Esophagus muscularis mucosa (tissue), 4 donors: ENCODE data around the gene SLC45A1. TPM values are rescaled to one million over a fixed set of nuclear protein-coding genes. Genes with fewer than 3 reads are reported as not detected.

Source experiments
- DNase-seq: peaks from one replicate; pipeline ENCODE4 v3.0.0-alpha.2; 2017; ENCODE audit errors: extremely low spot score
- H3K27ac ChIP-seq, 4 donors: fragments of 200-600 bp; sonication (generic); replicated peaks in 1 of 4; 1 replicate in 3 of 4; 2 replicates in 1 of 4; pipeline ENCODE4 v1.5.1; 2016 to 2019; ENCODE audit warnings: mild to moderate bottlenecking in 1 of 4
- H3K27me3 ChIP-seq, 4 donors: fragments of 200-600 bp; sonication (generic); one replicate each; pipeline versions ENCODE4 v1.5.1 to v1.6.0; 2016 to 2019
- H3K36me3 ChIP-seq, 4 donors: fragments of 200-600 bp; sonication (generic); one replicate each; pipeline ENCODE4 v1.5.1; 2016 to 2019
- H3K4me1 ChIP-seq, 4 donors: fragments of 200-600 bp; sonication (generic); one replicate each; pipeline ENCODE4 v1.5.1; 2016 to 2019
- H3K4me3 ChIP-seq, 4 donors: fragments of 200-600 bp; sonication (generic); 1 replicate in 2 of 4; 2 replicates in 2 of 4; pipeline ENCODE4 v1.5.1; 2016 to 2019; ENCODE audit warnings: mild to moderate bottlenecking in 4 of 4, moderate library complexity in 1 of 4
- H3K9me3 ChIP-seq, 4 donors: fragments of 200-600 bp; sonication (generic); 1 replicate in 3 of 4; 2 replicates in 1 of 4; pipeline ENCODE4 v1.5.1; 2016 to 2019
- CTCF ChIP-seq, 3 experiments: fragments of 200-600 bp in 2 of 3; fragments of 450-650 bp in 1 of 3; sonication (generic) in 2 of 3; IDR thresholded peaks; one replicate each; pipeline ENCODE4 v1.5.1; 2017 to 2019; ENCODE audit warnings: antibody characterized with exemption in 3 of 3, mild to moderate bottlenecking in 2 of 3, moderate library complexity in 1 of 3
- EP300 ChIP-seq: sonication (generic); formaldehyde crosslinking; IDR thresholded peaks from one replicate; pipeline ENCODE4 v1.6.1; 2017; ENCODE audit warnings: antibody characterized with exemption
- POLR2A ChIP-seq: fragments of 450-650 bp; IDR thresholded peaks from one replicate; pipeline ENCODE4 v1.6.1; 2017; ENCODE audit warnings: antibody characterized with exemption, moderate library complexity, mild to moderate bottlenecking, low read depth
- POLR2AphosphoS5 ChIP-seq, 2 donors: sonication (generic); formaldehyde crosslinking; IDR thresholded peaks; one replicate each; pipeline ENCODE4 v1.6.1; 2017; ENCODE audit warnings: antibody characterized with exemption in 2 of 2
- WGBS: methylation state at CpG from one replicate; pipeline ENCODE4 v1.1.5; 2018; 5-methylcytosine and 5-hydroxymethylcytosine counted together
- intact Hi-C: fragments of 100-400 bp; cut with DNase I; formaldehyde crosslinking; loops from one replicate; pipeline ENCODE4 v1.15.1; 2023
- total RNA-seq, 4 donors: library from RNA; depleted of rRNA; stranded (reverse); fragments of >200 nt; gene quantifications; one replicate each; pipeline versions ENCODE4 v1.1.0 to v1.2.1, GENCODE V29; 2016

SLC45A1 gene
- total RNA-seq, 4 donors from 2014 or later: 6.8 to 17.5 (median 10.7) TPM

- TF ChIP-seq POLR2AphosphoS5 (IDR thresholded peaks at IDR 0.05): no peak
- TF ChIP-seq EP300: no peak
- TF ChIP-seq POLR2A: no peak
- TF ChIP-seq CTCF (IDR thresholded peaks at IDR 0.05): no peak
- no peaks in the 10 kb centered on the region for H3K9me3 ChIP-seq
- 38% methylated on average over 14 of the region's 14 CpGs for WGBS
- H3K4me1 ChIP-seq: peaks cover 97 to 100% (median 100%) of the 10 kb centered on the region in 4 donors
- H3K27ac ChIP-seq: peak overlapping the region; percentile 91 to 95 (median 93)
- peak overlapping the region in 2 of 4 donors; percentile 4 to 5 for H3K4me3 ChIP-seq
- H3K27me3 ChIP-seq: no peaks in the 10 kb centered on the region
- H3K36me3 ChIP-seq: peaks cover 0 to 13% (median 10%) of the 10 kb centered on the region in 4 donors
- intact Hi-C loops: loop anchor here (5.0 kb wide), 2 partner anchors 37 to 52 kb away; no protein-coding TSS in a partner anchor
- no peak for DNase-seq
These were observed 52.4 kb downstream of the SLC45A1 start for GRCh38 chr1:8370046-8370881.

- 8% methylated on average over 5 of the region's 5 CpGs for WGBS
- peak overlapping the region in 2 of 4 donors; percentile 21 to 24 for H3K4me3 ChIP-seq
- intact Hi-C loops: loop anchor here (5.0 kb wide), 2 partner anchors 36 to 51 kb away; no protein-coding TSS in a partner anchor
- no peaks in the 10 kb centered on the region for H3K9me3 ChIP-seq
- H3K27ac ChIP-seq: peak overlapping the region; percentile 91 to 95 (median 93)
- H3K36me3 ChIP-seq: peaks cover 0 to 7% (median 5%) of the 10 kb centered on the region in 4 donors
- no peaks in the 10 kb centered on the region for H3K27me3 ChIP-seq
- DNase-seq: no peak
- H3K4me1 ChIP-seq: peaks cover 93 to 99% (median 98%) of the 10 kb centered on the region in 4 donors
- TF ChIP-seq EP300 (peak; percentile 38), CTCF (IDR thresholded peaks at IDR 0.05) (no peak), POLR2AphosphoS5 (IDR thresholded peaks at IDR 0.05) (peak; percentile 70 to 76), POLR2A (no peak)
These were observed 53.0 kb downstream of the SLC45A1 start for GRCh38 chr1:8370905-8371315.

- Histone ChIP-seq H3K27ac (peak overlapping the region; percentile 91 to 95 (median 93)), H3K4me1 (peaks cover 93 to 99% (median 98%) of the 10 kb centered on the region in 4 donors), H3K36me3 (peaks cover 0 to 1% (median 0%) of the 10 kb centered on the region in 4 donors), H3K9me3 (no peaks in the 10 kb centered on the region), H3K27me3 (no peaks in the 10 kb centered on the region), H3K4me3 (peak overlapping the region in 3 of 4 donors; percentile 8 to 24 (median 21))
- TF ChIP-seq POLR2A: no peak
- TF ChIP-seq CTCF (IDR thresholded peaks at IDR 0.05): no peak
- no peak for TF ChIP-seq EP300
- no peak for TF ChIP-seq POLR2AphosphoS5 (IDR thresholded peaks at IDR 0.05)
- DNase-seq: no peak
- intact Hi-C loops: loop anchor here (5.0 kb wide), 2 partner anchors 36 to 51 kb away; no protein-coding TSS in a partner anchor
- 77% methylated on average over 9 of the region's 9 CpGs for WGBS
These were observed 53.6 kb downstream of the SLC45A1 start for GRCh38 chr1:8371372-8371991.

- no peaks in the 10 kb centered on the region for H3K36me3 ChIP-seq
- H3K4me1 ChIP-seq: peaks cover 91 to 99% (median 98%) of the 10 kb centered on the region in 4 donors
- peak overlapping the region in 3 of 4 donors; percentile 26 to 37 (median 32) for H3K4me3 ChIP-seq
- intact Hi-C loops: loop anchor here (5.0 kb wide), 2 partner anchors 34 to 49 kb away; no protein-coding TSS in a partner anchor
- H3K27ac ChIP-seq: peak overlapping the region; percentile 91 to 95 (median 93)
- TF ChIP-seq CTCF (IDR thresholded peaks at IDR 0.05) (no peak), EP300 (no peak), POLR2AphosphoS5 (IDR thresholded peaks at IDR 0.05) (no peak), POLR2A (no peak)
- no peaks in the 10 kb centered on the region for H3K27me3 ChIP-seq
- DNase-seq: no peak
- 34% methylated on average over 3 of the region's 3 CpGs for WGBS
- no peaks in the 10 kb centered on the region for H3K9me3 ChIP-seq
These were observed 55.2 kb downstream of the SLC45A1 start for GRCh38 chr1:8373125-8373524.
